Nephron (organoid): ENCODE measurements around the gene SYTL5.

Experiments used
- H3K27ac Mint-ChIP-seq, 3 experiments: 2 replicates each; pipeline ENCODE4 v1.8.0; 2020; ENCODE audit warnings: mixed read lengths in 3 of 3, mild to moderate bottlenecking in 2 of 3, moderate library complexity in 1 of 3
- H3K27me3 Mint-ChIP-seq: 2 replicates; pipeline ENCODE4 v1.8.0; 2021; ENCODE audit warnings: low read depth, mild to moderate bottlenecking, moderate library complexity, mixed read lengths
- H3K36me3 Mint-ChIP-seq: 2 replicates; pipeline ENCODE4 v1.8.0; 2020; ENCODE audit warnings: low read depth, mixed read lengths
- H3K4me1 Mint-ChIP-seq: 2 replicates; pipeline ENCODE4 v1.8.0; 2020; ENCODE audit warnings: mixed read lengths
- H3K4me3 Mint-ChIP-seq, 3 experiments: 2 replicates each; pipeline ENCODE4 v1.8.0; 2020; ENCODE audit warnings: mild to moderate bottlenecking in 3 of 3, mixed read lengths in 3 of 3, moderate library complexity in 2 of 3
- H3K9me3 Mint-ChIP-seq: 2 replicates; pipeline ENCODE4 v1.8.0; 2020; ENCODE audit warnings: mixed read lengths
- TF ChIP-seq, protein P1 (sequence below), 3 experiments: fragments of 200-600 bp; sonication (generic); IDR thresholded peaks; one replicate each; pipeline ENCODE4 v1.5.0; 2021; ENCODE audit warnings: antibody characterized with exemption in 3 of 3; ENCODE audit not compliant: unreplicated experiment in 3 of 3

The SYTL5 gene

DNA sequence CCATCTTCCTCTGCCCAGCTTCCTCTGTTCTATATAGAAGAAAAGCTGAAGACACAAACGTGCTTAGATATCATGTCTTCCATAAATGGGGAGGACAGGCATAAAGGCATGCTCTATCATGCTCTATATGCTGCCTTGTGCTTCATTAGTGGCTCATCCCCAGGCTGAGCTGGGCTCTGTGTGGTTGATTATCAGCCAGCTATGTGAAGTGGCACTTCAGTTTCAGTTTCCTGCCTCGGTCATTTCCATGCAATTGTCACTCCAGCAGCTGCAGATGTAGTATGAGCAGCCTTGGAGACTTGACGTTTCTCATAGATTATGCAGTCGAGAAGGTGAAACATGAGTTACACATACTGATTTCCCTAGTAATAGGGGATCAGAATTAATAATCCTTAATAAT lies 106.2 kb downstream of the SYTL5 start:
- TF ChIP-seq, protein P1, sequence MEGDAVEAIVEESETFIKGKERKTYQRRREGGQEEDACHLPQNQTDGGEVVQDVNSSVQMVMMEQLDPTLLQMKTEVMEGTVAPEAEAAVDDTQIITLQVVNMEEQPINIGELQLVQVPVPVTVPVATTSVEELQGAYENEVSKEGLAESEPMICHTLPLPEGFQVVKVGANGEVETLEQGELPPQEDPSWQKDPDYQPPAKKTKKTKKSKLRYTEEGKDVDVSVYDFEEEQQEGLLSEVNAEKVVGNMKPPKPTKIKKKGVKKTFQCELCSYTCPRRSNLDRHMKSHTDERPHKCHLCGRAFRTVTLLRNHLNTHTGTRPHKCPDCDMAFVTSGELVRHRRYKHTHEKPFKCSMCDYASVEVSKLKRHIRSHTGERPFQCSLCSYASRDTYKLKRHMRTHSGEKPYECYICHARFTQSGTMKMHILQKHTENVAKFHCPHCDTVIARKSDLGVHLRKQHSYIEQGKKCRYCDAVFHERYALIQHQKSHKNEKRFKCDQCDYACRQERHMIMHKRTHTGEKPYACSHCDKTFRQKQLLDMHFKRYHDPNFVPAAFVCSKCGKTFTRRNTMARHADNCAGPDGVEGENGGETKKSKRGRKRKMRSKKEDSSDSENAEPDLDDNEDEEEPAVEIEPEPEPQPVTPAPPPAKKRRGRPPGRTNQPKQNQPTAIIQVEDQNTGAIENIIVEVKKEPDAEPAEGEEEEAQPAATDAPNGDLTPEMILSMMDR (IDR thresholded peaks at IDR 0.05; ENCODE audit: unreplicated experiment in 3 of 3), result no peak
- Mint-ChIP-seq H3K4me1 (no peaks in the 10 kb centered on the region), H3K27ac (no peak overlapping the region), H3K27me3 (no peaks in the 10 kb centered on the region), H3K9me3 (peaks cover 13% of the 10 kb centered on the region), H3K4me3 (no peak overlapping the region), H3K36me3 (no peaks in the 10 kb centered on the region)

DNA sequence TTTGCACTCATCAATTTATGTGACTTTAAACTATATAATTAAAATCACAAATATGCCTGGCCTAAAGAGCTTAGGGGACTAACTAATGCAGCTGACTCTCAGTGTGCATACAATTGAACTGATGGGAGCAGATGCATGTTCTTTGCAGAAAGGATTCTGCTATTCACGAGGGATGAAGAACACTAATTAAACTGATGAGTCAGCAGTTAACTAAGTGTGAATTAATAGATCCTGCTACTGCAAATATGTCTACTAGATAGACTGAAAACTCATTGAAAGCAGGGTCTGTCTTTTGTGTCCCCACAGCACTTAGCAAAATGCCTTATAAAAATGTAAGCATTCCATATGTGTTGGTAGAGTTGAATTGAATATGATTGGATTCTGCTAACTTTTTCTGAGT lies 110.4 kb downstream of the SYTL5 start:
- no peaks in the 10 kb centered on the region for H3K4me1 Mint-ChIP-seq
- TF ChIP-seq, protein P1 (IDR thresholded peaks at IDR 0.05; ENCODE audit: unreplicated experiment in 3 of 3), result no peak
- H3K27ac Mint-ChIP-seq, result no peak overlapping the region
- H3K36me3 Mint-ChIP-seq, result no peaks in the 10 kb centered on the region
- H3K27me3 Mint-ChIP-seq, result no peaks in the 10 kb centered on the region
- H3K4me3 Mint-ChIP-seq, result no peak overlapping the region
- peaks cover 11% of the 10 kb centered on the region for H3K9me3 Mint-ChIP-seq

GRCh38 chrX:38117485-38117884 lies 111.1 kb downstream of the SYTL5 start:
- Mint-ChIP-seq H3K4me3 (no peak overlapping the region), H3K27me3 (no peaks in the 10 kb centered on the region), H3K36me3 (no peaks in the 10 kb centered on the region), H3K9me3 (peaks cover 11% of the 10 kb centered on the region), H3K27ac (no peak overlapping the region), H3K4me1 (no peaks in the 10 kb centered on the region)
- TF ChIP-seq, protein P1 (IDR thresholded peaks at IDR 0.05; ENCODE audit: unreplicated experiment in 3 of 3), result no peak

- Mint-ChIP-seq H3K27me3 (no peaks in the 10 kb centered on the region), H3K4me1 (no peaks in the 10 kb centered on the region), H3K4me3 (no peak overlapping the region), H3K27ac (no peak overlapping the region), H3K36me3 (no peaks in the 10 kb centered on the region), H3K9me3 (no peaks in the 10 kb centered on the region)
- TF ChIP-seq, protein P1 (IDR thresholded peaks at IDR 0.05; ENCODE audit: unreplicated experiment in 3 of 3), result no peak
These were observed 117.6 kb downstream of the SYTL5 start for GRCh38 chrX:38124000-38124399.

GRCh38 chrX:38126179-38126578 lies 119.8 kb downstream of the SYTL5 start:
- no peak overlapping the region for H3K27ac Mint-ChIP-seq
- no peaks in the 10 kb centered on the region for H3K9me3 Mint-ChIP-seq
- H3K4me1 Mint-ChIP-seq, result no peaks in the 10 kb centered on the region
- TF ChIP-seq, protein P1 (IDR thresholded peaks at IDR 0.05; ENCODE audit: unreplicated experiment in 3 of 3), result no peak
- H3K36me3 Mint-ChIP-seq, result no peaks in the 10 kb centered on the region
- no peak overlapping the region for H3K4me3 Mint-ChIP-seq
- H3K27me3 Mint-ChIP-seq, result no peaks in the 10 kb centered on the region

DNA sequence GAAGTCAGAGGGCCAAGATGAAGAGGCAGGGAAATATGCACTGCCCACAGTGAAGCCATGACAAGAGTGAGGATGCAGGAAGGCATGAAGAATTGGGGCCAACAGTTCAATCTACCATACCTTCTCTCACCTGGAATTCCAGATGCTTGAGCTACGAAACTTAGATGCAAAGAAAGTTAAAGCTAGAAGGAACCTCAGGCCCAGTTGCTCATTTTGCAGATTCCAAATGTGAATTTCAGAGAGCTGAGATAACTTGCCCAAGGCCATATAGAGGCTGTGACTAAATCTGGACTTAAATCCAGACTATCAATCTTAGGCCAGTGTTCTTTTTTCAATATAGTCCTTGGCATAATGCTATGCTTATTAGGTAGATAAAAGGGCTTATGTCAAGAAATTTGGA lies 121.6 kb downstream of the SYTL5 start:
- TF ChIP-seq, protein P1 (IDR thresholded peaks at IDR 0.05; ENCODE audit: unreplicated experiment in 3 of 3), result no peak
- no peak overlapping the region for H3K4me3 Mint-ChIP-seq
- no peaks in the 10 kb centered on the region for H3K27me3 Mint-ChIP-seq
- no peaks in the 10 kb centered on the region for H3K9me3 Mint-ChIP-seq
- H3K27ac Mint-ChIP-seq, result no peak overlapping the region
- H3K36me3 Mint-ChIP-seq, result no peaks in the 10 kb centered on the region
- H3K4me1 Mint-ChIP-seq, result no peaks in the 10 kb centered on the region
